GM23338 (cell line): ENCODE measurements around the gene SP2. TPM values are rescaled to one million over a fixed set of nuclear protein-coding genes. Genes with fewer than 3 reads are reported as not detected.

ENCODE experiments used
- ATAC-seq: fragments of 200-7000 bp; cut with Tn5 transposase; 3 replicates; pipeline ENCODE4 v1.9.1; 2020
- DNase-seq: peaks from one replicate; pipeline ENCODE4 v3.0.0-alpha.2; 2015; ENCODE audit warnings: low spot score
- H2AFZ ChIP-seq: fragments of 200-600 bp; sonication (generic); 2 replicates; pipeline ENCODE4 v1.8.0; 2016; ENCODE audit warnings: antibody characterized with exemption, mild to moderate bottlenecking, moderate library complexity
- H3F3A ChIP-seq: fragments of 200-600 bp; sonication (generic); replicated peaks from 2 replicates; pipeline ENCODE4 v1.8.0; 2017; ENCODE audit warnings: antibody characterized with exemption, mixed run types, low read depth
- H3K27ac ChIP-seq: fragments of 200-600 bp; sonication (generic); 2 replicates; pipeline ENCODE4 v1.6.1; 2016; ENCODE audit warnings: low read depth
- H3K27me3 ChIP-seq: fragments of 200-600 bp; sonication (generic); 2 replicates; pipeline ENCODE4 v1.8.0; 2016; ENCODE audit warnings: mild to moderate bottlenecking, mixed run types, moderate library complexity; ENCODE audit not compliant: insufficient read depth
- H3K36me3 ChIP-seq: fragments of 200-600 bp; sonication (generic); 2 replicates; pipeline ENCODE4 v1.8.0; 2016; ENCODE audit warnings: mild to moderate bottlenecking; ENCODE audit not compliant: insufficient read depth
- H3K4me1 ChIP-seq: fragments of 200-600 bp; sonication (generic); 2 replicates; pipeline ENCODE4 v1.8.0; 2016; ENCODE audit warnings: mild to moderate bottlenecking, moderate library complexity; ENCODE audit not compliant: insufficient read depth
- H3K4me2 ChIP-seq: fragments of 200-600 bp; sonication (generic); 2 replicates; pipeline ENCODE4 v1.7.1; 2017; ENCODE audit warnings: mixed run types
- H3K4me3 ChIP-seq: fragments of 200-600 bp; sonication (generic); 2 replicates; pipeline ENCODE4 v1.6.1; 2016; ENCODE audit warnings: mixed run types
- H3K79me2 ChIP-seq: fragments of 200-600 bp; sonication (generic); replicated peaks from 2 replicates; pipeline ENCODE4 v1.8.0; 2017; ENCODE audit warnings: mild to moderate bottlenecking; ENCODE audit not compliant: insufficient read depth
- H3K9me2 ChIP-seq: fragments of 200-600 bp; sonication (generic); 2 replicates; pipeline ENCODE4 v1.8.0; 2017; ENCODE audit not compliant: insufficient read depth
- H4K20me1 ChIP-seq: fragments of 200-600 bp; sonication (generic); replicated peaks from 2 replicates; pipeline ENCODE4 v1.8.0; 2017; ENCODE audit warnings: mild to moderate bottlenecking; ENCODE audit not compliant: insufficient read depth
- H3K27ac Mint-ChIP-seq: 2 replicates; pipeline ENCODE4 v1.8.0; 2020; ENCODE audit warnings: inconsistent platforms, mild to moderate bottlenecking, moderate library complexity, mixed read lengths
- H3K27me3 Mint-ChIP-seq: 3 replicates; pipeline ENCODE4 v1.8.0; 2022; ENCODE audit warnings: low read depth, mild to moderate bottlenecking, moderate library complexity, mixed read lengths, inconsistent platforms; ENCODE audit not compliant: insufficient read depth, poor library complexity
- H3K36me3 Mint-ChIP-seq: 3 replicates; pipeline ENCODE4 v1.8.0; 2021; ENCODE audit warnings: low read depth, mild to moderate bottlenecking, inconsistent platforms, moderate library complexity, mixed read lengths
- H3K4me1 Mint-ChIP-seq: 3 replicates; pipeline ENCODE4 v1.8.0; 2020; ENCODE audit warnings: mild to moderate bottlenecking, inconsistent platforms, mixed read lengths
- H3K4me3 Mint-ChIP-seq: 3 replicates; pipeline ENCODE4 v1.8.0; 2021; ENCODE audit warnings: moderate library complexity, mild to moderate bottlenecking, inconsistent platforms, mixed read lengths
- H3K9me3 Mint-ChIP-seq: 3 replicates; pipeline ENCODE4 v1.8.0; 2020; ENCODE audit warnings: moderate library complexity, mild to moderate bottlenecking, inconsistent platforms, mixed read lengths
- CREB1 ChIP-seq: fragments of 250-450 bp; sonication (Bioruptor Pico); IDR thresholded peaks from 2 replicates; pipeline ENCODE4 v1.5.0; 2020; ENCODE audit warnings: low read depth, mild to moderate bottlenecking, moderate library complexity
- EZH2 ChIP-seq: fragments of 200-600 bp; sonication (generic); IDR thresholded peaks from one replicate; pipeline ENCODE4 v1.8.0; 2017; ENCODE audit warnings: antibody characterized with exemption, mild to moderate bottlenecking, low read depth; ENCODE audit not compliant: unreplicated experiment
- EZH2phosphoT487 ChIP-seq: fragments of 200-600 bp; sonication (generic); IDR thresholded peaks from one replicate; pipeline ENCODE4 v1.8.1; 2018; ENCODE audit warnings: antibody characterized with exemption; ENCODE audit not compliant: unreplicated experiment
- JUNB ChIP-seq: IDR thresholded peaks from one replicate; pipeline ENCODE4 v1.6.1; 2016; ENCODE audit warnings: antibody characterized with exemption; ENCODE audit not compliant: unreplicated experiment
- NANOG ChIP-seq: IDR thresholded peaks from 2 replicates; pipeline ENCODE4 v1.6.1; 2016; ENCODE audit warnings: antibody characterized with exemption, borderline replicate concordance
- POLR2AphosphoS5 ChIP-seq: IDR thresholded peaks from 2 replicates; pipeline ENCODE4 v1.6.1; 2016; ENCODE audit warnings: antibody characterized with exemption, low read depth
- STAT1 ChIP-seq: IDR thresholded peaks from one replicate; pipeline ENCODE4 v1.6.1; 2016; ENCODE audit warnings: antibody characterized with exemption; ENCODE audit not compliant: unreplicated experiment
- ZNF114 ChIP-seq: fragments of 250-450 bp; sonication (Bioruptor Pico); IDR thresholded peaks from 2 replicates; pipeline ENCODE4 v1.5.0; 2020; ENCODE audit warnings: mild to moderate bottlenecking, moderate library complexity
- polyA plus RNA-seq: library from polyadenylated mRNA; unstranded; fragments of >200 nt; fragmentation: Nextera tagmentation; extraction: Ambion mirVana; gene quantifications from 2 replicates; pipeline ENCODE4 v1.2.1, GENCODE V29; 2016
- total RNA-seq: library from RNA; depleted of rRNA; stranded (reverse); fragments of >200 nt; shearing (Covaris generic); gene quantifications from 2 replicates; pipeline ENCODE4 v1.2.3, GENCODE V29; 2014
- TF ChIP-seq, protein P1 (sequence below): IDR thresholded peaks from 2 replicates; pipeline ENCODE4 v1.6.1; 2016; ENCODE audit warnings: antibody characterized with exemption
- TF ChIP-seq, protein P2 (sequence below), 2 experiments: fragments of 200-600 bp in 1 of 2; sonication (generic) in 1 of 2; conservative IDR thresholded peaks; 2 replicates each; pipeline versions ENCODE4 v1.5.1 to v1.6.1; 2016 to 2017; ENCODE audit warnings: antibody characterized with exemption in 2 of 2, low read depth in 2 of 2, mild to moderate bottlenecking in 2 of 2, moderate library complexity in 1 of 2

Gene SP2
- total and polyA plus RNA-seq, 2 experiments from 2014 or later: 6.0 to 12.9 TPM

DNA sequence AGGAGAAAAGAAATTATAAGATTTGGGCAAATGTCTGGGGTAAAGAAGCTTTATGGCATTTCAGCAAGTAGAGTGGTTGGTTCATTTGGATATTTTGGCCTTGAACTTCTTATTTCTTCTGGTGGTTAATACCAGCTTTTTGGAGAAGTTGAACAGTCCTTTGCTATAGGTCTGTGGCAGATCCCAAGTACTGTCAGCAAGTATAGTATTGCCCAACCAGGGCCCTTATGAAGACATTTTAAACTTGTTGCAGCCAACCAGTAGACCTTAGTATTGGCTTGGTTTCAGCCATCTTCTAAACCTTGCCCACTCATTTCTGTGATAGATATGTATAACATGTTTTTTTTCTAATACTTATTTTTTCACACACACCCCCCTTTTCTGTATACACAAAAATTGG lies 2.2 kb downstream of the SP2 start:
- peaks cover 6% of the 10 kb centered on the region for H3K36me3 Mint-ChIP-seq
- Histone ChIP-seq H2AFZ (no peak overlapping the region), H4K20me1 (no peaks in the 10 kb centered on the region), H3K36me3 (no peaks in the 10 kb centered on the region), H3K4me3 (no peak overlapping the region), H3K4me2 (no peak overlapping the region), H3K27ac (no peak overlapping the region), H3K79me2 (peaks cover 30% of the 10 kb centered on the region), H3K4me1 (peaks cover 42% of the 10 kb centered on the region), H3K9me2 (no peaks in the 10 kb centered on the region), H3K27me3 (no peaks in the 10 kb centered on the region), H3F3A (no peaks in the 10 kb centered on the region; the same call in 1 of the 2 replicates)
- H3K4me3 Mint-ChIP-seq: no peak overlapping the region
- ATAC-seq (no peak), DNase-seq (no peak)
- H3K9me3 Mint-ChIP-seq: no peaks in the 10 kb centered on the region; the same call in 1 of the 3 replicates
- TF ChIP-seq, protein P1, sequence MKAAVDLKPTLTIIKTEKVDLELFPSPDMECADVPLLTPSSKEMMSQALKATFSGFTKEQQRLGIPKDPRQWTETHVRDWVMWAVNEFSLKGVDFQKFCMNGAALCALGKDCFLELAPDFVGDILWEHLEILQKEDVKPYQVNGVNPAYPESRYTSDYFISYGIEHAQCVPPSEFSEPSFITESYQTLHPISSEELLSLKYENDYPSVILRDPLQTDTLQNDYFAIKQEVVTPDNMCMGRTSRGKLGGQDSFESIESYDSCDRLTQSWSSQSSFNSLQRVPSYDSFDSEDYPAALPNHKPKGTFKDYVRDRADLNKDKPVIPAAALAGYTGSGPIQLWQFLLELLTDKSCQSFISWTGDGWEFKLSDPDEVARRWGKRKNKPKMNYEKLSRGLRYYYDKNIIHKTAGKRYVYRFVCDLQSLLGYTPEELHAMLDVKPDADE: no peak
- no peak for TF ChIP-seq EZH2
- no peak for TF ChIP-seq POLR2AphosphoS5
- TF ChIP-seq ZNF114 (CRISPR knock-in tag): no peak
- no peak for TF ChIP-seq STAT1
- TF ChIP-seq NANOG: no peak
- TF ChIP-seq CREB1 (CRISPR knock-in tag): no peak
- TF ChIP-seq, protein P2, sequence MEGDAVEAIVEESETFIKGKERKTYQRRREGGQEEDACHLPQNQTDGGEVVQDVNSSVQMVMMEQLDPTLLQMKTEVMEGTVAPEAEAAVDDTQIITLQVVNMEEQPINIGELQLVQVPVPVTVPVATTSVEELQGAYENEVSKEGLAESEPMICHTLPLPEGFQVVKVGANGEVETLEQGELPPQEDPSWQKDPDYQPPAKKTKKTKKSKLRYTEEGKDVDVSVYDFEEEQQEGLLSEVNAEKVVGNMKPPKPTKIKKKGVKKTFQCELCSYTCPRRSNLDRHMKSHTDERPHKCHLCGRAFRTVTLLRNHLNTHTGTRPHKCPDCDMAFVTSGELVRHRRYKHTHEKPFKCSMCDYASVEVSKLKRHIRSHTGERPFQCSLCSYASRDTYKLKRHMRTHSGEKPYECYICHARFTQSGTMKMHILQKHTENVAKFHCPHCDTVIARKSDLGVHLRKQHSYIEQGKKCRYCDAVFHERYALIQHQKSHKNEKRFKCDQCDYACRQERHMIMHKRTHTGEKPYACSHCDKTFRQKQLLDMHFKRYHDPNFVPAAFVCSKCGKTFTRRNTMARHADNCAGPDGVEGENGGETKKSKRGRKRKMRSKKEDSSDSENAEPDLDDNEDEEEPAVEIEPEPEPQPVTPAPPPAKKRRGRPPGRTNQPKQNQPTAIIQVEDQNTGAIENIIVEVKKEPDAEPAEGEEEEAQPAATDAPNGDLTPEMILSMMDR (conservative IDR thresholded peaks at IDR 0.05; ENCODE audit: low read depth in 2 of 2): no peak
- no peak for TF ChIP-seq JUNB
- no peak for TF ChIP-seq EZH2phosphoT487
- H3K27ac Mint-ChIP-seq: no peak overlapping the region
- peaks cover 54% of the 10 kb centered on the region for H3K4me1 Mint-ChIP-seq
- H3K27me3 Mint-ChIP-seq: peaks cover 15% of the 10 kb centered on the region

DNA sequence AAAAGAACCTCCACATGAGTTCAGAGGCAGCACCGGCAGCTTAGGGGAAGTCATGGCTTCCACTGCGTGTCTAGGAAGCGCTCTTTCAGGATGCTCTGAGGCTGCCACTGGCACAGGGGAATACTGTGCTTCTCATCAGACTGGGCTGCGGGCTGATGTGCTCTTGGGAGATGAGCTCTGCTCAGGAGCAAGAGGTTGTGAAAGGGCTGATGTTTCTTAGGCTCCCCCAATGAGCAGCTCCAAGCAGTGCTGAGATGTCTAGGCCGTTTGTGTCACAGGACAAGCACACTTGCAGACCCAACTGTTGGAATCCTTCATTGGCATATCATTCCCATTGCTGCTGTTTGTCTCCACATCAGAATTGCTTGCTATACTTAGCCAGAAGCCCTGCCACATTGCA lies 3.6 kb downstream of the SP2 start:
- no peak for TF ChIP-seq STAT1
- no peak overlapping the region for H3K4me2 ChIP-seq
- no peaks in the 10 kb centered on the region; the same call in 1 of the 2 replicates for H3F3A ChIP-seq
- Mint-ChIP-seq H3K27me3 (peaks cover 15% of the 10 kb centered on the region), H3K36me3 (peaks cover 12% of the 10 kb centered on the region), H3K9me3 (no peaks in the 10 kb centered on the region; the same call in 1 of the 3 replicates), H3K27ac (no peak overlapping the region), H3K4me1 (peaks cover 47% of the 10 kb centered on the region), H3K4me3 (no peak overlapping the region)
- DNase-seq: no peak
- ATAC-seq: no peak
- no peaks in the 10 kb centered on the region for H3K9me2 ChIP-seq
- peaks cover 34% of the 10 kb centered on the region for H3K79me2 ChIP-seq
- H3K27ac ChIP-seq: no peak overlapping the region
- no peaks in the 10 kb centered on the region for H3K27me3 ChIP-seq
- H3K4me3 ChIP-seq: no peak overlapping the region
- H3K4me1 ChIP-seq: peaks cover 38% of the 10 kb centered on the region
- no peaks in the 10 kb centered on the region for H4K20me1 ChIP-seq
- H2AFZ ChIP-seq: no peak overlapping the region
- H3K36me3 ChIP-seq: no peaks in the 10 kb centered on the region
